Lower leg skin (tissue), 3 donors: ENCODE data around the gene LAMA4.

Experiments
- CTCF ChIP-seq, 3 donors: fragments of 450-650 bp; IDR thresholded peaks; one replicate each; pipeline ENCODE4 v1.5.1; 2016; ENCODE audit warnings: antibody characterized with exemption in 3 of 3, mild to moderate bottlenecking in 3 of 3, moderate library complexity in 2 of 3
- POLR2A ChIP-seq, 2 donors: fragments of 450-650 bp; IDR thresholded peaks; one replicate each; pipeline ENCODE4 v1.6.1; 2016 to 2017; ENCODE audit warnings: antibody characterized with exemption in 2 of 2, mild to moderate bottlenecking in 1 of 2, moderate library complexity in 1 of 2

- TF ChIP-seq POLR2A (IDR thresholded peaks at IDR 0.05) (no peak), CTCF (IDR thresholded peaks at IDR 0.05) (no peak)
Observed at GRCh38 chr6:112081569-112081968, 172.8 kb downstream of the LAMA4 start.
